HepG2 (cell line): Measurements from ENCODE around the gene CARS2. TPM values are rescaled to one million over a fixed set of nuclear protein-coding genes. Genes with fewer than 3 reads are reported as not detected.

Source experiments
- ADNP ChIP-seq: sonication (generic); formaldehyde crosslinking; IDR thresholded peaks from 2 replicates; pipeline ENCODE4 v1.4.0; 2020; ENCODE audit warnings: missing genetic modification reagents
- HIVEP1 ChIP-seq: sonication (generic); formaldehyde crosslinking; IDR thresholded peaks from 2 replicates; pipeline ENCODE4 v1.4.0; 2020; ENCODE audit warnings: mild to moderate bottlenecking, missing genetic modification reagents
- KIAA2018 ChIP-seq: sonication (generic); formaldehyde crosslinking; IDR thresholded peaks from 2 replicates; pipeline ENCODE4 v1.5.0; 2020; ENCODE audit warnings: mild to moderate bottlenecking, missing genetic modification reagents, borderline replicate concordance
- NFIC ChIP-seq: IDR thresholded peaks from 2 replicates; pipeline ENCODE4 v1.6.1; 2012; ENCODE audit warnings: mild to moderate bottlenecking, low read length, inconsistent platforms
- POLR2AphosphoS2 ChIP-seq: IDR thresholded peaks from 2 replicates; pipeline ENCODE4 v1.6.1; 2011; ENCODE audit warnings: low read depth, low read length, improper control_type of control experiment
- PRDM4 ChIP-seq: sonication (generic); formaldehyde crosslinking; IDR thresholded peaks from 2 replicates; pipeline ENCODE4 v1.9.0; 2021; ENCODE audit warnings: missing genetic modification reagents, borderline replicate concordance
- SCMH1 ChIP-seq: sonication (generic); formaldehyde crosslinking; IDR thresholded peaks from 2 replicates; pipeline ENCODE4 v1.9.0; 2021; ENCODE audit warnings: missing genetic modification reagents, mild to moderate bottlenecking, borderline replicate concordance
- SIN3B ChIP-seq: fragments of 150-350 bp; IDR thresholded peaks from 2 replicates; pipeline ENCODE4 v1.6.1; 2014; ENCODE audit warnings: low read length
- SKIL ChIP-seq: sonication (generic); formaldehyde crosslinking; IDR thresholded peaks from 2 replicates; pipeline ENCODE4 v1.8.0; 2022; ENCODE audit warnings: missing genetic modification reagents, mild to moderate bottlenecking, moderate library complexity, borderline replicate concordance
- ZFP90 ChIP-seq: sonication (generic); formaldehyde crosslinking; IDR thresholded peaks from 2 replicates; pipeline ENCODE4 v1.8.0; 2022; ENCODE audit warnings: missing genetic modification reagents, mild to moderate bottlenecking, inconsistent platforms, borderline replicate concordance
- ZNF589 ChIP-seq: sonication (generic); formaldehyde crosslinking; conservative IDR thresholded peaks from 2 replicates; pipeline ENCODE4 v1.8.0; 2022; ENCODE audit warnings: mild to moderate bottlenecking, moderate library complexity, missing genetic modification reagents
- ZNF75D ChIP-seq: sonication (generic); formaldehyde crosslinking; IDR thresholded peaks from 2 replicates; pipeline ENCODE4 v1.8.1; 2023; ENCODE audit warnings: missing genetic modification reagents, mild to moderate bottlenecking, borderline replicate concordance
- ZNF800 ChIP-seq: sonication (generic); formaldehyde crosslinking; IDR thresholded peaks from 2 replicates; pipeline ENCODE4 v1.4.0; 2020; ENCODE audit warnings: missing genetic modification reagents
- polyA plus RNA-seq, 8 experiments: library from polyadenylated mRNA; depleted of rRNA in 3 of 8; stranded (reverse) in 7 of 8; unstranded in 1 of 8; fragments of >200 nt; fragmentation: Illumina TruSeq in 4 of 8; extraction: Trizol in 4 of 8; gene quantifications; 2 replicates each; pipeline versions ENCODE4 v1.2.1 to v1.2.3, GENCODE V29; 2011 to 2016; ENCODE audit warnings: low read depth in 4 of 8, missing spikeins in 1 of 8, mixed read lengths in 1 of 8; ENCODE audit not compliant: insufficient read depth in 1 of 8
- total RNA-seq, 5 experiments: library from RNA; depleted of rRNA; stranded (reverse); fragments of >200 nt; fragmentation: Illumina TruSeq; extraction: Trizol; gene quantifications; 2 replicates each; pipeline ENCODE4 v1.2.3, GENCODE V29; 2016; ENCODE audit warnings: low read depth in 1 of 5

Gene CARS2
- total and polyA plus RNA-seq, 2 of the 13 experiments (the other 11 are each of a cell fraction or from before 2014, with no cell fraction given) = 41.1 to 59.3 TPM

GRCh38 chr13:110715395-110716246 lies 9.7 kb upstream of the CARS2 start (continued):
- no peak for TF ChIP-seq SIN3B
- TF ChIP-seq HIVEP1 (CRISPR knock-in tag) = no peak
- TF ChIP-seq KIAA2018 (CRISPR knock-in tag) = 0 out of 2 replicates have a peak, but pooled peaks have one; percentile 17
- TF ChIP-seq NFIC = no peak
- TF ChIP-seq ZNF800 = peak; percentile 76
- TF ChIP-seq ADNP (CRISPR knock-in tag) = no peak
- no peak for TF ChIP-seq PRDM4 (CRISPR knock-in tag)
- TF ChIP-seq ZNF589 = no peak
- TF ChIP-seq SCMH1 = no peak
- TF ChIP-seq ZFP90 (CRISPR knock-in tag) = peak; percentile 88; the same call in 1 of the 2 replicates
- 0 out of 2 replicates have a peak, but pooled peaks have one; percentile 2 for TF ChIP-seq SKIL (CRISPR knock-in tag)
- TF ChIP-seq ZNF75D (CRISPR knock-in tag) = no peak
- TF ChIP-seq POLR2AphosphoS2 = peak; percentile 16; the same call in 1 of the 2 replicates
